Measurements from ENCODE around the gene MUTYH. TPM values are rescaled to one million over a fixed set of nuclear protein-coding genes. Genes with fewer than 3 reads are reported as not detected.

MUTYH gene
- total RNA-seq, 2 donors from 2014 or later: 19.7 to 21.8 TPM

DNA sequence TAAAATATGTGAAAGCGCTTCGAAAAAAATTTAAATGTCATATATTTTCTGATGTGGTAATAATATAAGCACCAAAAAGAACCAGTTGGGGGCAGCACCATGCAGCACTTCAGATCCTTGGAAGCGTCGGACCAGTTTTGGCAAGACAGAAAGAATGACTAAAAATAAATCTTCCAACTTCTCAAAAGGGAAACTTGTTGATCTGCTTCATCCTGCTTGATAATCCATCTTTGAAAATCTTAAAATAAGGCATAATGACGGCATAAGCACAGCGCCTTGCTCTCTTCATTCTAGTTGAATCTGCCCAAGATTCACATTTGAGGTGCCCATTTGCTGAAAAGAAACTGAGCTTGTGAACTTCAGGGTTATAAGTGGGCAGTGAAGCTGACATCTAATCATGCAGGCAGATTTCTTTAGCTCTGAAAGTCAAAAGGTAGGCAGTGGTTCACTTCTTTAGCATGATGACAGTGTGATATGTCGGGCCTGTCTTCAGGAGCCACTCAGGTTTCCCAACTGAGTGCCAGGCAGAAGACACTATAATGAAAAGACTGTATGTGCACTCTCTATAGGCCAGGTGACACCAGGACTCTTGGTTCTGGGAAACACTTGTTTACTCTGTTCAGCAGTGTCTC lies 19.8 kb upstream of the MUTYH start:
- ATAC-seq (peak; percentile 83), DNase-seq (peak; percentile 66 to 80 (median 73))
- intact Hi-C loops (cut with DNase I): no loop called here
- Histone ChIP-seq H3K27me3 (no peaks in the 10 kb centered on the region), H3K4me1 (peaks cover 8% of the 10 kb centered on the region), H3K36me3 (replicated peaks in 1 of 2; ENCODE audit: insufficient read depth in 1 of 2, low read depth in 2 of 2) (no peaks in the 10 kb centered on the region), H3K9me3 (no peaks in the 10 kb centered on the region), H3K4me3 (no peak overlapping the region), H3K27ac (peak overlapping the region in 1 of 4 donors; percentile 5)
- WGBS, 2 donors: 20 to 23% methylated on average over 7 of the region's 7 CpGs
- no peak for TF ChIP-seq POLR2A (IDR thresholded peaks at IDR 0.05)
- TF ChIP-seq, protein P1, sequence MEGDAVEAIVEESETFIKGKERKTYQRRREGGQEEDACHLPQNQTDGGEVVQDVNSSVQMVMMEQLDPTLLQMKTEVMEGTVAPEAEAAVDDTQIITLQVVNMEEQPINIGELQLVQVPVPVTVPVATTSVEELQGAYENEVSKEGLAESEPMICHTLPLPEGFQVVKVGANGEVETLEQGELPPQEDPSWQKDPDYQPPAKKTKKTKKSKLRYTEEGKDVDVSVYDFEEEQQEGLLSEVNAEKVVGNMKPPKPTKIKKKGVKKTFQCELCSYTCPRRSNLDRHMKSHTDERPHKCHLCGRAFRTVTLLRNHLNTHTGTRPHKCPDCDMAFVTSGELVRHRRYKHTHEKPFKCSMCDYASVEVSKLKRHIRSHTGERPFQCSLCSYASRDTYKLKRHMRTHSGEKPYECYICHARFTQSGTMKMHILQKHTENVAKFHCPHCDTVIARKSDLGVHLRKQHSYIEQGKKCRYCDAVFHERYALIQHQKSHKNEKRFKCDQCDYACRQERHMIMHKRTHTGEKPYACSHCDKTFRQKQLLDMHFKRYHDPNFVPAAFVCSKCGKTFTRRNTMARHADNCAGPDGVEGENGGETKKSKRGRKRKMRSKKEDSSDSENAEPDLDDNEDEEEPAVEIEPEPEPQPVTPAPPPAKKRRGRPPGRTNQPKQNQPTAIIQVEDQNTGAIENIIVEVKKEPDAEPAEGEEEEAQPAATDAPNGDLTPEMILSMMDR (IDR thresholded peaks at IDR 0.05): peak; percentile 39 to 84 (median 74)

- 79 to 86% methylated on average over 4 of the region's 4 CpGs for WGBS, 2 donors
- intact Hi-C loops (cut with DNase I): no loop called here
- no peak overlapping the region for H3K27ac ChIP-seq
- no peak for ATAC-seq
- H3K4me1 ChIP-seq: peaks cover 8% of the 10 kb centered on the region
- H3K4me3 ChIP-seq: no peak overlapping the region
- H3K9me3 ChIP-seq: no peaks in the 10 kb centered on the region
- DNase-seq: no peak
- no peaks in the 10 kb centered on the region for H3K27me3 ChIP-seq
- no peaks in the 10 kb centered on the region for H3K36me3 ChIP-seq (replicated peaks in 1 of 2; ENCODE audit: insufficient read depth in 1 of 2, low read depth in 2 of 2)
- TF ChIP-seq, protein P1 (IDR thresholded peaks at IDR 0.05): no peak
- TF ChIP-seq POLR2A (IDR thresholded peaks at IDR 0.05): no peak
Observed at GRCh38 chr1:45356186-45356585, 15.9 kb upstream of the MUTYH start.

DNA sequence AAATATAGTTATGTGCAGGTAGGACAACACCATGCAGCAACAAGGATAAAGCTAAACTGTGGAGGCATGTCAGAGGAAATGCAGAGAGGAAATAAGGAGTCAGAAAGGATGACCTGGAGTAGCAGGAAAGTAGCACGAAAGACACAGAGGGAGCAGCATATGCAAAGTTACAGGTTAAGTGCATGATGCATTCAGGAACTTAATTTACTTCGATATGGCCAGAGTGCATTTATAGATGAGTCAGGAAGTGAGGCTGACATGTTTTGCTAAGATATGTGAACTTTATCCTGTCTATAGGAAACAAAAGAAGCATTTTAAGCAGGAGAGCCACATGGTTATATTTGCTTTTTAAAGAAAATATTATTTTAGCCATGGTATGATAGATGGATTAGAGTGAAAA lies 15.4 kb upstream of the MUTYH start:
- Histone ChIP-seq H3K27me3 (no peaks in the 10 kb centered on the region), H3K4me3 (no peak overlapping the region), H3K27ac (no peak overlapping the region), H3K36me3 (replicated peaks in 1 of 2; ENCODE audit: insufficient read depth in 1 of 2, low read depth in 2 of 2) (no peaks in the 10 kb centered on the region), H3K9me3 (no peaks in the 10 kb centered on the region), H3K4me1 (peaks cover 8% of the 10 kb centered on the region)
- intact Hi-C loops (cut with DNase I): no loop called here
- no peak for DNase-seq
- WGBS, 2 donors: 61 to 62% methylated on average over 2 of the region's 2 CpGs
- no peak for ATAC-seq
- TF ChIP-seq, protein P1 (IDR thresholded peaks at IDR 0.05): no peak
- TF ChIP-seq POLR2A (IDR thresholded peaks at IDR 0.05): no peak

GRCh38 chr1:45354838-45355237 lies 14.6 kb upstream of the MUTYH start:
- WGBS, 2 donors: 85 to 90% methylated on average over 4 of the region's 4 CpGs
- H3K4me3 ChIP-seq: no peak overlapping the region
- no peaks in the 10 kb centered on the region for H3K9me3 ChIP-seq
- intact Hi-C loops (cut with DNase I): no loop called here
- no peak for TF ChIP-seq POLR2A (IDR thresholded peaks at IDR 0.05)
- H3K27ac ChIP-seq: no peak overlapping the region
- ATAC-seq (no peak), DNase-seq (no peak)
- no peaks in the 10 kb centered on the region for H3K27me3 ChIP-seq
- peaks cover 2% of the 10 kb centered on the region for H3K4me1 ChIP-seq
- H3K36me3 ChIP-seq (replicated peaks in 1 of 2; ENCODE audit: insufficient read depth in 1 of 2, low read depth in 2 of 2): no peaks in the 10 kb centered on the region

GRCh38 chr1:45353685-45354084 lies 13.4 kb upstream of the MUTYH start:
- Histone ChIP-seq H3K9me3 (no peaks in the 10 kb centered on the region), H3K36me3 (replicated peaks in 1 of 2; ENCODE audit: insufficient read depth in 1 of 2, low read depth in 2 of 2) (no peaks in the 10 kb centered on the region), H3K4me3 (no peak overlapping the region), H3K27ac (no peak overlapping the region), H3K4me1 (peaks cover 9% of the 10 kb centered on the region), H3K27me3 (no peaks in the 10 kb centered on the region)
- intact Hi-C loops (cut with DNase I): no loop called here
- WGBS, 2 donors: 81 to 87% methylated on average over 2 of the region's 2 CpGs
- ATAC-seq: no peak
- DNase-seq: no peak
- no peak for TF ChIP-seq POLR2A (IDR thresholded peaks at IDR 0.05)
- TF ChIP-seq, protein P1 (IDR thresholded peaks at IDR 0.05): no peak
